IMR-90 (cell line): ENCODE measurements around the gene ADAP1. TPM values are rescaled to one million over a fixed set of nuclear protein-coding genes. Genes with fewer than 3 reads are reported as not detected.

ENCODE experiments used
- ATAC-seq: fragments of 200-7000 bp; cut with Tn5 transposase; 2 replicates; pipeline ENCODE4 v1.9.1; 2020; ENCODE audit warnings: low read depth, mild to moderate bottlenecking, moderate library complexity
- BruUV-seq: library from RNA; stranded (reverse); fragments of 400-500 nt; replicated peaks from 2 replicates; lab custom pipeline; 2021; lab: Mats Ljungman, UMichigan
- CTCF ChIA-PET: fragments of 300-600 bp; formaldehyde crosslinking; extraction: SDS; loops from one replicate; lab custom pipeline; 2021; ENCODE audit warnings: antibody characterized with exemption; lab: Yijun Ruan, JAX
- POLR2A ChIA-PET: fragments of 300-600 bp; sonication (Branson Sonifier 250); formaldehyde crosslinking; loops from one replicate; lab custom pipeline; 2022; ENCODE audit warnings: antibody characterized with exemption; ENCODE audit not compliant: unreplicated experiment; lab: Charles Lee
- DNase-seq: peaks from one replicate; pipeline ENCODE4 v3.0.0; 2013
- H2AFZ ChIP-seq: replicated peaks from 2 replicates; pipeline ENCODE3; 2013; ENCODE audit warnings: low read length, mild to moderate bottlenecking; ENCODE audit not compliant: poor library complexity
- H2AK5ac ChIP-seq: 2 replicates; pipeline ENCODE4 v1.6.1; 2013; ENCODE audit warnings: low read depth, low read length, inconsistent platforms
- H2AK9ac ChIP-seq: replicated peaks from 2 replicates; pipeline ENCODE3; 2013; ENCODE audit warnings: mild to moderate bottlenecking, low read depth, low read length, moderate library complexity; ENCODE audit not compliant: poor library complexity
- H2BK120ac ChIP-seq: 2 replicates; pipeline ENCODE4 v1.6.1; 2013; ENCODE audit warnings: low read depth, low read length, inconsistent platforms
- H2BK15ac ChIP-seq: 3 replicates; pipeline ENCODE4 v1.6.1; 2013; ENCODE audit warnings: low read depth, low read length, inconsistent platforms
- H2BK20ac ChIP-seq: 2 replicates; pipeline ENCODE4 v1.6.1; 2013; ENCODE audit warnings: low read depth, mild to moderate bottlenecking, inconsistent platforms, low read length, moderate library complexity
- H2BK5ac ChIP-seq: 2 replicates; pipeline ENCODE4 v1.6.1; 2013; ENCODE audit warnings: mild to moderate bottlenecking, low read depth, low read length, inconsistent platforms; ENCODE audit not compliant: poor library complexity, severe bottlenecking
- H3K14ac ChIP-seq: replicated peaks from 2 replicates; pipeline ENCODE4 v1.6.1; 2013; ENCODE audit warnings: low read depth, low read length, inconsistent platforms
- H3K18ac ChIP-seq: 2 replicates; pipeline ENCODE4 v1.6.1; 2013; ENCODE audit warnings: low read depth, low read length, control low read depth
- H3K23ac ChIP-seq: 2 replicates; pipeline ENCODE4 v1.6.1; 2013; ENCODE audit warnings: low read depth, low read length, inconsistent platforms
- H3K27ac ChIP-seq: 2 replicates; pipeline ENCODE4 v1.5.1; 2013; ENCODE audit warnings: mild to moderate bottlenecking, control low read depth, low read length; ENCODE audit not compliant: insufficient read depth
- H3K27me3 ChIP-seq: 2 replicates; pipeline ENCODE4 v1.6.1; 2013; ENCODE audit warnings: low read length; ENCODE audit not compliant: control insufficient read depth, insufficient read depth
- H3K36me3 ChIP-seq: 2 replicates; pipeline ENCODE4 v1.6.1; 2013; ENCODE audit warnings: low read length, mixed read lengths; ENCODE audit not compliant: control insufficient read depth, insufficient read depth
- H3K4ac ChIP-seq: 2 replicates; pipeline ENCODE4 v1.6.1; 2013; ENCODE audit warnings: low read depth, low read length, inconsistent platforms
- H3K4me1 ChIP-seq: 2 replicates; pipeline ENCODE4 v1.6.1; 2013; ENCODE audit warnings: low read length, mixed read lengths; ENCODE audit not compliant: control insufficient read depth, insufficient read depth
- H3K4me2 ChIP-seq: 2 replicates; pipeline ENCODE4 v1.6.1; 2013; ENCODE audit warnings: low read depth, mild to moderate bottlenecking, control low read depth, low read length, moderate library complexity
- H3K4me3 ChIP-seq: 2 replicates; pipeline ENCODE4 v1.5.1; 2013; ENCODE audit warnings: low read depth, mild to moderate bottlenecking, control low read depth, low read length, moderate library complexity; ENCODE audit not compliant: insufficient read depth
- H3K56ac ChIP-seq: 2 replicates; pipeline ENCODE4 v1.6.1; 2013; ENCODE audit warnings: low read length, inconsistent platforms; ENCODE audit not compliant: insufficient read depth; ENCODE audit errors: extremely low read depth
- H3K79me1 ChIP-seq, 2 experiments: 2 replicates each; pipeline ENCODE4 v1.6.1; 2013; ENCODE audit warnings: low read length in 2 of 2, inconsistent platforms in 1 of 2, low read depth in 1 of 2
- H3K9ac ChIP-seq: 2 replicates; pipeline ENCODE4 v1.6.1; 2013; ENCODE audit warnings: low read depth, low read length, control low read depth
- H3K9me1 ChIP-seq: 2 replicates; pipeline ENCODE4 v1.6.1; 2013; ENCODE audit warnings: low read length, inconsistent platforms; ENCODE audit not compliant: insufficient read depth
- H3K9me3 ChIP-seq: 2 replicates; pipeline ENCODE4 v1.6.1; 2013; ENCODE audit warnings: low read length; ENCODE audit not compliant: control insufficient read depth, insufficient read depth
- H4K20me1 ChIP-seq: 2 replicates; pipeline ENCODE4 v1.6.1; 2013; ENCODE audit warnings: low read length, inconsistent platforms; ENCODE audit not compliant: insufficient read depth
- H4K5ac ChIP-seq: 2 replicates; pipeline ENCODE4 v1.6.1; 2013; ENCODE audit warnings: mild to moderate bottlenecking, low read depth, low read length, control low read depth
- H4K8ac ChIP-seq, 2 experiments: 2 replicates each; pipeline ENCODE4 v1.6.1; 2013; ENCODE audit warnings: low read depth in 2 of 2, low read length in 2 of 2, control low read depth in 1 of 2, inconsistent platforms in 1 of 2
- H4K91ac ChIP-seq: 2 replicates; pipeline ENCODE4 v1.6.1; 2013; ENCODE audit warnings: low read depth, low read length, inconsistent platforms; ENCODE audit not compliant: insufficient read depth
- CHD1 ChIP-seq: IDR thresholded peaks from 2 replicates; pipeline ENCODE4 v1.6.1; 2012; ENCODE audit warnings: low read depth, low read length, improper control_type of control experiment
- MXI1 ChIP-seq: IDR thresholded peaks from 2 replicates; pipeline ENCODE4 v1.6.1; 2012; ENCODE audit warnings: low read depth, mild to moderate bottlenecking, low read length, moderate library complexity, borderline replicate concordance
- NFE2L2 ChIP-seq: fragments of 150-350 bp; IDR thresholded peaks from 2 replicates; pipeline ENCODE4 v1.6.1; 2016; ENCODE audit warnings: low read depth, mild to moderate bottlenecking, low read length
- POLR2A ChIP-seq: IDR thresholded peaks from 2 replicates; pipeline ENCODE4 v1.6.1; 2012; ENCODE audit warnings: mild to moderate bottlenecking, low read depth, low read length
- RAD21 ChIP-seq: IDR thresholded peaks from 2 replicates; pipeline ENCODE4 v1.6.1; 2012; ENCODE audit warnings: low read length, improper control_type of control experiment
- WGBS, 2 experiments: methylation state at CpG; one replicate each; pipeline versions ENCODE4 v1.1.5 to v1.1.7; 2013; ENCODE audit warnings: missing lambda C conversion rate in 2 of 2; ENCODE audit not compliant: insufficient read length in 1 of 2; ENCODE audit errors: extremely low coverage in 2 of 2; 5-methylcytosine and 5-hydroxymethylcytosine counted together
- dilution Hi-C: fragments of 300-500 bp; cut with HindIII; formaldehyde crosslinking; loops from one replicate; pipeline ENCODE4 v1.14.3; 2018; ENCODE audit warnings: low sequenced_read_pairs; ENCODE audit not compliant: unreplicated experiment
- in situ Hi-C: fragments of 300-500 bp; cut with MboI; formaldehyde crosslinking; loops from 3 replicates; pipeline ENCODE4 v1.14.3; 2019; ENCODE audit warnings: low sequenced_read_pairs, inconsistent platforms, mixed read lengths
- intact Hi-C: fragments of 100-400 bp; cut with micrococcal nuclease; formaldehyde crosslinking; loops from 2 replicates; pipeline ENCODE4 v1.10.0; 2022
- polyA plus RNA-seq, 3 experiments: library from polyadenylated mRNA; depleted of rRNA; stranded (reverse); fragments of >200 nt; gene quantifications; 2 replicates each; pipeline ENCODE4 v1.2.3, GENCODE V29; 2012; ENCODE audit warnings: low replicate concordance in 1 of 3
- total RNA-seq: library from RNA; depleted of rRNA; stranded (reverse); fragments of >200 nt; gene quantifications from 2 replicates; pipeline ENCODE4 v1.2.3, GENCODE V29; 2012

ADAP1 gene
- total and polyA plus RNA-seq, 2 of the 4 experiments (the other 2 are of a cell fraction) = 1.4 to 2.0 TPM

DNA sequence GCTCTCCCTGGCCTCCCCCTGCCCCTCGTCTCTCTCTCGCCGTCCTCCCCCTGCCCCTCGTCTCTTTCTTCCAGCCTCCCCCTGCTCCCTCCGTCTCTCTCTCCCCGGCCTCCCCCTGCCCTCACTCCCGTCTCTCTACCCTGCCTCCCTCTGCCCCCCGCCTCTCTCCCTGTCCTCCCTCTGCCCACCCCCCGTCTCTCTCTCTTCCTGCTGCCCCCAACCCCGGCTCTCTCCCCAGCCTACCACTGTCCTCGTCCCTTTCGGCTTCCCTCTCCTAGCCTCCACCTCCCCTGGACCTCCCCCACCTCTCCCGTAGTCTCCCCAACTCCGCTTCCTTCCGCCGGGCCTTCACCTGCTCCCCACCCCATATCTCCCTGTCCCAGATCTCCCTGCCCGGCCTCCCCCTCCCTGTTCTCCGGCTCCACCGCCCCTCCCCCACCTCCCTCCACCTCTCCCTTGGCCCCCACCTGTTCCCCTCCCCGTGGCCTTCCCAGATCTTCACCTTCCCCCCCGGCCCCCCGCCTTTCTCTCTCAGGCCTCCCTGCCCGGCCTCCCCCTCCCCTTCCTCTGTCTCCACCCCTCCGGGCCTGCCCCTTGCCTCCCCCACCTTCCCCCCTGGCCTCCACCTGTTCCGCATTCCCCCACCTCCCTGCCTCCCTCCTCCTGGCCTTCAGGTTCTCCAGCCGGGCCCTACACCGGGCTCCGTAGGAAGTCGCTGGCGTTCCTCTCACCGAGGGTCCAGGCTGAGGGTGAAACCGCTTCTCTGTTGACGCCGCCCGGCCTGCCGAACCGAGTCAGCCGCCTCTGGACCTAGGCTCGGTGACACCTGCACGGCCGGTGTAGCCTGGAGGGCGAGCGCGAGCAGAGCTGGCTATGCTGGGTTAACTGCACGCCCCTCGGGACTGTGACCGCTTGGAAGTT lies 76.9 kb downstream of the ADAP1 start:
- no peak for TF ChIP-seq POLR2A
- TF ChIP-seq MXI1 = no peak
- no peak for TF ChIP-seq CHD1
- no peak for TF ChIP-seq NFE2L2
- TF ChIP-seq RAD21 = no peak
- Histone ChIP-seq H2AK5ac (peak overlapping the region; percentile 62), H3K27ac (peak overlapping the region; percentile 84), H3K36me3 (peaks cover 17% of the 10 kb centered on the region), H2BK5ac (no peak overlapping the region), H3K27me3 (no peaks in the 10 kb centered on the region), H3K56ac (no peak overlapping the region), H2BK120ac (no peak overlapping the region), H3K4me3 (peak overlapping the region; percentile 93), H3K9me1 (peaks cover 9% of the 10 kb centered on the region), H4K20me1 (peaks cover 31% of the 10 kb centered on the region), H3K14ac (no peak overlapping the region; the same call in 1 of the 2 replicates), H2BK20ac (no peak overlapping the region), H2BK15ac (no peak overlapping the region), H4K8ac (peak overlapping the region in 1 of 2 experiments; percentile 66; a peak in 2 of 4 replicates), H4K91ac (no peak overlapping the region), H3K9ac (peak overlapping the region; percentile 93), H2AK9ac (peak overlapping the region; percentile 88), H3K23ac (peak overlapping the region; percentile 27; the same call in 1 of the 2 replicates), H3K79me1 (peaks cover 4 to 60% of the 10 kb centered on the region in 2 experiments), H3K18ac (no peak overlapping the region), H3K4ac (no peak overlapping the region; the same call in 1 of the 2 replicates), H3K4me2 (peak overlapping the region; percentile 88), H3K9me3 (no peaks in the 10 kb centered on the region), H4K5ac (no peak overlapping the region), H2AFZ (peak overlapping the region; percentile 89), H3K4me1 (peaks cover 5% of the 10 kb centered on the region)
- intact Hi-C loops = loop anchor here (10.0 kb wide), 1 partner anchor 363 kb away; the partner anchor contains the start of gene PDGFA
- BruUV-seq = no TSS peak
- CTCF ChIA-PET = no interaction called here
- no peak for DNase-seq
- POLR2A ChIA-PET = no interaction called here
- WGBS, 2 experiments = 44% methylated on average over 19 of the region's 47 CpGs; no CpG with 5 or more reads in 1 of the 2 experiments
- in situ Hi-C loops = loop anchor here (10.0 kb wide), 1 partner anchor 343 kb away; no protein-coding TSS in a partner anchor
- ATAC-seq = no peak
- dilution Hi-C loops = no loop called here
